ENCODE results near the gene KCNC1. TPM values are rescaled to one million over a fixed set of nuclear protein-coding genes. Genes with fewer than 3 reads are reported as not detected.

Gene KCNC1
- polyA plus RNA-seq, 2 of the 4 experiments (the other 2 are of a cell fraction), result 0.08 TPM; not detected in 1

DNA sequence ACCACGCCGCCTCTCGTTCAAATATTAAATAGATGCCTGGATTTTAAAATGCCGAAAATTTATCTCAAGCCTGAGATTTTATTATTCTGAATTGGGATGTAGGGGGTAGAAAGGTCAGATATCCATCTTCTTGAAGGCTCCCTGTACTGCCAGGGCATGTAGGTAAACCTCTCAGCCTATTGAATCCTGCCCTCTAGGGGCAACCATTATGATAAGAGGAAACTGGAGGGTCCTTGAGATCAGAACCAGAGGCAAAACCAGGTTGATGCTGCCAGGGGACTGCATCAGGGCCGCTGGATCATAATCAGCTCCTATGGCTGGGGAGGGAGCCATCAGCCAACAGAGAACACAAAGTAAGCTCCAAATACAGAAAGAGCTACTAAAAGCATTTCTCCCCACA lies 92.4 kb downstream of the KCNC1 start:
- WGBS (ENCODE audit: missing lambda C conversion rate), result 91% methylated on average over 5 of the region's 5 CpGs
- CTCF ChIA-PET, result interaction anchor here (0.9 to 4.6 kb wide), 9 partner anchors 9 to 154 kb away, joined by 3 to 26 read pairs (median 4); no protein-coding TSS in a partner anchor
- DNase-seq (ENCODE audit: low read depth in 1 of 2, low spot score in 1 of 2), result peak; percentile 11 to 12

DNA sequence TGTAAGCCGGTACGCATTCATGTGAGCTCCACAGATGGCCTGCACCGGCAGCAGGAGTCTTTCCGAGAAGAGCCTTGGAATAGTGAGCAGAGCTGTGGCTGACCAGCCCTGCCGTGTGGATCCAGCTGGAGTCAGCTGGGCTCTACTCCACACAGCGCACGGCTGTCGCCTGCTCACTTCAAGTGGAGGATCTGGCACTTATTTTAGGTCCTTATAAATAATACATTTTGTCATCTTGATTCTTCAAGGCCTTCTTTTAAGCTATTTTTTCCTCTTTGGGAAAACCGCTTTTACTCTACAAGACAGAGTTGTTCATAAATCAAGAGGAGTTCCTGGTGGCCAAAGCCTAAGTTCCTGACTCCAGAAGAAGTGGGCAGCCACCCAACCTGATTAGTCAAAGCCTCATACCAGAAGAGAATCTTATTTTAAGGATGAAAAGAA lies 93.8 kb downstream of the KCNC1 start:
- ATAC-seq (no peak), DNase-seq (ENCODE audit: low read depth in 1 of 2, low spot score in 1 of 2) (no peak), FAIRE-seq (no peak)
- POLR2A ChIA-PET, result no interaction called here
- TF ChIP-seq, protein P1, sequence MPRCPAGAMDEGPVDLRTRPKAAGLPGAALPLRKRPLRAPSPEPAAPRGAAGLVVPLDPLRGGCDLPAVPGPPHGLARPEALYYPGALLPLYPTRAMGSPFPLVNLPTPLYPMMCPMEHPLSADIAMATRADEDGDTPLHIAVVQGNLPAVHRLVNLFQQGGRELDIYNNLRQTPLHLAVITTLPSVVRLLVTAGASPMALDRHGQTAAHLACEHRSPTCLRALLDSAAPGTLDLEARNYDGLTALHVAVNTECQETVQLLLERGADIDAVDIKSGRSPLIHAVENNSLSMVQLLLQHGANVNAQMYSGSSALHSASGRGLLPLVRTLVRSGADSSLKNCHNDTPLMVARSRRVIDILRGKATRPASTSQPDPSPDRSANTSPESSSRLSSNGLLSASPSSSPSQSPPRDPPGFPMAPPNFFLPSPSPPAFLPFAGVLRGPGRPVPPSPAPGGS (IDR thresholded peaks at IDR 0.05), result no peak
- TF ChIP-seq HOXB5 (CRISPR knock-in tag; IDR thresholded peaks at IDR 0.05), result no peak
- TF ChIP-seq JUN (IDR thresholded peaks at IDR 0.05), result no peak
- no peak for TF ChIP-seq CBX2 (IDR thresholded peaks at IDR 0.05; ENCODE audit: borderline replicate concordance, low read depth)
- no peak for TF ChIP-seq CTCF (IDR thresholded peaks at IDR 0.05)
- TF ChIP-seq MYC (IDR thresholded peaks at IDR 0.05; ENCODE audit: borderline replicate concordance, low read length), result no peak
- TF ChIP-seq FOSB (CRISPR knock-in tag; IDR thresholded peaks at IDR 0.05), result no peak
- no peak for TF ChIP-seq MAX (IDR thresholded peaks at IDR 0.05)
- TF ChIP-seq EHMT2 (IDR thresholded peaks at IDR 0.05; ENCODE audit: low read depth), result no peak
- TF ChIP-seq PBX3 (IDR thresholded peaks at IDR 0.05), result no peak
- TF ChIP-seq, protein P2, sequence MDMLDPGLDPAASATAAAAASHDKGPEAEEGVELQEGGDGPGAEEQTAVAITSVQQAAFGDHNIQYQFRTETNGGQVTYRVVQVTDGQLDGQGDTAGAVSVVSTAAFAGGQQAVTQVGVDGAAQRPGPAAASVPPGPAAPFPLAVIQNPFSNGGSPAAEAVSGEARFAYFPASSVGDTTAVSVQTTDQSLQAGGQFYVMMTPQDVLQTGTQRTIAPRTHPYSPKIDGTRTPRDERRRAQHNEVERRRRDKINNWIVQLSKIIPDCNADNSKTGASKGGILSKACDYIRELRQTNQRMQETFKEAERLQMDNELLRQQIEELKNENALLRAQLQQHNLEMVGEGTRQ (IDR thresholded peaks at IDR 0.05), result no peak
- TF ChIP-seq NFE2L2 (conservative IDR thresholded peaks at IDR 0.05; ENCODE audit: low read length), result no peak
- no peak for TF ChIP-seq BHLHE40 (IDR thresholded peaks at IDR 0.05; ENCODE audit: low read depth, low read length)
- TF ChIP-seq MAFK (IDR thresholded peaks at IDR 0.05; ENCODE audit: partially characterized antibody), result no peak
- TF ChIP-seq CHD2 (IDR thresholded peaks at IDR 0.05; ENCODE audit: low read length, partially characterized antibody), result no peak
- no peak for TF ChIP-seq SMC3 (IDR thresholded peaks at IDR 0.05)
- TF ChIP-seq, protein P3, sequence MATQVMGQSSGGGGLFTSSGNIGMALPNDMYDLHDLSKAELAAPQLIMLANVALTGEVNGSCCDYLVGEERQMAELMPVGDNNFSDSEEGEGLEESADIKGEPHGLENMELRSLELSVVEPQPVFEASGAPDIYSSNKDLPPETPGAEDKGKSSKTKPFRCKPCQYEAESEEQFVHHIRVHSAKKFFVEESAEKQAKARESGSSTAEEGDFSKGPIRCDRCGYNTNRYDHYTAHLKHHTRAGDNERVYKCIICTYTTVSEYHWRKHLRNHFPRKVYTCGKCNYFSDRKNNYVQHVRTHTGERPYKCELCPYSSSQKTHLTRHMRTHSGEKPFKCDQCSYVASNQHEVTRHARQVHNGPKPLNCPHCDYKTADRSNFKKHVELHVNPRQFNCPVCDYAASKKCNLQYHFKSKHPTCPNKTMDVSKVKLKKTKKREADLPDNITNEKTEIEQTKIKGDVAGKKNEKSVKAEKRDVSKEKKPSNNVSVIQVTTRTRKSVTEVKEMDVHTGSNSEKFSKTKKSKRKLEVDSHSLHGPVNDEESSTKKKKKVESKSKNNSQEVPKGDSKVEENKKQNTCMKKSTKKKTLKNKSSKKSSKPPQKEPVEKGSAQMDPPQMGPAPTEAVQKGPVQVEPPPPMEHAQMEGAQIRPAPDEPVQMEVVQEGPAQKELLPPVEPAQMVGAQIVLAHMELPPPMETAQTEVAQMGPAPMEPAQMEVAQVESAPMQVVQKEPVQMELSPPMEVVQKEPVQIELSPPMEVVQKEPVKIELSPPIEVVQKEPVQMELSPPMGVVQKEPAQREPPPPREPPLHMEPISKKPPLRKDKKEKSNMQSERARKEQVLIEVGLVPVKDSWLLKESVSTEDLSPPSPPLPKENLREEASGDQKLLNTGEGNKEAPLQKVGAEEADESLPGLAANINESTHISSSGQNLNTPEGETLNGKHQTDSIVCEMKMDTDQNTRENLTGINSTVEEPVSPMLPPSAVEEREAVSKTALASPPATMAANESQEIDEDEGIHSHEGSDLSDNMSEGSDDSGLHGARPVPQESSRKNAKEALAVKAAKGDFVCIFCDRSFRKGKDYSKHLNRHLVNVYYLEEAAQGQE (IDR thresholded peaks at IDR 0.05), result no peak
- no peak for TF ChIP-seq FOSL2 (IDR thresholded peaks at IDR 0.05)
- no peak for TF ChIP-seq FOSL2 (CRISPR knock-in tag; IDR thresholded peaks at IDR 0.05)
- Histone ChIP-seq H3K4me2 (no peak overlapping the region), H3K9me3 (no peaks in the 10 kb centered on the region), H3K4me3 (no peak overlapping the region), H3K27ac (no peak overlapping the region), H3K4me1 (no peaks in the 10 kb centered on the region)
- 88% methylated on average over 9 of the region's 9 CpGs for WGBS (ENCODE audit: missing lambda C conversion rate)
- CTCF ChIA-PET, result interaction anchor here (1.0 to 4.6 kb wide), 5 partner anchors 11 to 97 kb away, joined by 3 to 26 read pairs (median 4); no protein-coding TSS in a partner anchor

More for the DNA sequence above, 92.4 kb downstream of the KCNC1 start:
- H3K27ac ChIP-seq, result no peak overlapping the region
- FAIRE-seq (no peak), ATAC-seq (peak; percentile 54 to 72; a peak in 4 of 6 replicates)
- no peaks in the 10 kb centered on the region for H3K4me1 ChIP-seq
- no peaks in the 10 kb centered on the region for H3K9me3 ChIP-seq
- H3K4me2 ChIP-seq, result no peak overlapping the region
- no peak overlapping the region for H3K4me3 ChIP-seq
- TF ChIP-seq CTCF (IDR thresholded peaks at IDR 0.05) (peak; percentile 26; the same call in 1 of the 3 replicates), HOXB5 (CRISPR knock-in tag; IDR thresholded peaks at IDR 0.05) (no peak), RAD21 (conservative IDR thresholded peaks at IDR 0.05 in 1 of 2, IDR thresholded peaks at IDR 0.05 in 1 of 2) (0 out of 5 replicates have a peak, but pooled peaks have one; percentile 13 to 21), KDM5A (IDR thresholded peaks at IDR 0.05) (no peak)
- POLR2A ChIA-PET, result no interaction called here

All from A549 (cell line).